HG02840 (cell line): Measurements from ENCODE around the gene CDH4.

Source experiments
- ATAC-seq: cut with Tn5 transposase; IDR thresholded peaks from one replicate; pipeline ENCODE4 v1.9.1; 2021; ENCODE audit warnings: mild to moderate bottlenecking, moderate library complexity, moderate number of reproducible peaks; ENCODE audit not compliant: unreplicated experiment, low FRiP score

Gene CDH4

DNA sequence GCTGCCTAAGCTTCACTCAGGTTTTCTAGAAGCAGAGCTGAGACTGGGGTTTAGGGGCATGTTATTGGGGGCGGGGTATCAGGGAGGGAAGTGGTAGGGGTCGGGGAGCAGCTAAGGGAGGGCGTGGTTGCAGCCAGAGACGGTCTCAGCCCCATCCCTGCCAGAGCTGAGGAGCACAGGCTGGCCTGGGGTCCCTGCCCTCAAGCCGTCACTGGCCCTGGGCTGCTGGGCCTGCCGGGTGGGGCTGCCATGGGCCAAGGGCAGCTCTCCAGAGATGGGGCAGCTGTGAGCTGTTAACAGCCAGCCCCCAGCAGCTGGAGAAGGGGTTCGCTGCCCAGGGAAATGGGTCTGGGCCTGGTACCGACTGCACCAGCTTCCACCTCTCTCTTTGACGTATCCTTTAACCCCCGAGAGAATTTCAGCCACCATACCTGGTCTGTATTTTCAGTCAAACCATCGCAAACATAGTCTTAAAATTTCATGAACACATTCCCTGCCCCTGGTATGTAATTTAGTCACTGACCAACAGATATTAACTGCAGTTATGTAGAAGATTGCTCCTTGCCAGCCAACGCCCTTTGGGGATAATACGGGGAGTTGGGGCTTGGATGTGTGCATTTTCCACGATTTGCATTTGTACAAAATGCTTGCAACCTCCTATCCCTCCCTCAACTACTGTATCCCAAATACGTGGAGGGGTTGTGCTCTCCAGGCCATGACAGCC lies 560.2 kb downstream of the CDH4 start:
- no peak for ATAC-seq

DNA sequence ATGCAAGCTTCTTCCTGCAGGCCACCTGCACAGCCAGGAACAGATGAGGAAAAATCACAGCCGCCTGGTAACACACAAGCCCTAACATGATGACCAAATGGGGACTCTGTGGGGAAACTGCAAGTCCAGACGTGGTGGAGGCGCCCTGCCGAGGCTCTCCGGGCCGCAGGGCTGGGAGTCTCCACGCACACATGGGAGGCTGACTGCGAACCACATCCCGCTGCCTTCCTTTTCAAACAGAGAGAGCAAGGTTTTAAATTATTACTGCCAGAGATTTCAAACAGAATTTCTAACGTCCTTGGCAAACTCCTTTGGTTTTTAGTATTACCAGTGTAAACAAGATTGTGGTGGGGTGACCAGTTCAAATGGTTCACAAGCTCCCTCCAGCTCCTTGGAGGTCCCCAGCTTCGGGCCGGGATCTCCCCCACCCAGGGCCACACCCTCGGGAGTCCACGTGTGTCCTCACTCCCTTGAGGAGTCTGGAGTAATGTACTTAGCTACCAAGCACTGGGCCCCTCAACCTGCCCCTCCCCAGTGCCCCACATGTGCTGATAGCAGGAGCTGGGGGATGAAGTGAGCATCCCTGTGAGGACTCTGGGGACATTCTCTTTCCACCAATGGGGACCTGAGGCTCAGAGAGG lies 560.9 kb downstream of the CDH4 start:
- no peak for ATAC-seq

DNA sequence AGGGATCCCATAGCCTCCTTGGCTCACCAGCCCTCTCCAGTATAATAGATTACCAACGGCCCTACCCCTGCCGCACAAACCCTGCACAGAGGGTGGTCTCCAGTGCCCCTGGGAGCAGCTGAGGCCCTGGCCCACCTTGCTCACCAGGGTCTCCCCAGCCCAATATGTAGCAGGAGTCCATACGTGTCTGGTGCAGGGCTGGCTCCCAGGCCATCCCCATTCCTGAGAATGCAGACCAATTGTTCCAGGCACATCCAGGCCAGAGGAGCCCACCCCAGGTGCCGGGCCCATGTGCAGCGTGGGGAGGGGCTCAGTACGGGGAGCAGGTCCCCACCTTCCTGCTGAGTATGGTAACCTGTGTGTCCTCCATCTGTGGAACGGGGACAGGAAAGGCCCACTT lies 561.7 kb downstream of the CDH4 start:
- no peak for ATAC-seq

DNA sequence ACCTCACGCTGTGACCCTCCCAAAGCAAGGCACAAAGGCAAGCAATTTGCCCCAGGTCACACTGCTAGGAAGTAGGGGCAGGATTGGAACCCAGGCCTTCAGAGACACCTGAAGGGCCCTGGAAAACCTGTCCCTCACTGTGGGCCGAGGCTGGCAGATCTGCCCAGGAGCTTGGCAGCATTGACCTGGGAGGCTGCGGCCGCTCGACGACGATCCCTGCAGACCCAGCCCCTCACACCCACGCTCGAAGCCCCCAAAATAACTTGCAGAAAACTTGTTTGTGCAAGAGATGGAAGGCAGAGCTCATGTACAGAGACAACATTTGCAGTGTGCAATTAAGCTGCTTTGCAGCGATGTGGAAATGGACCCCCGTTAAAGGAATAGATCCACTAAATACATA lies 562.2 kb downstream of the CDH4 start:
- no peak for ATAC-seq

DNA sequence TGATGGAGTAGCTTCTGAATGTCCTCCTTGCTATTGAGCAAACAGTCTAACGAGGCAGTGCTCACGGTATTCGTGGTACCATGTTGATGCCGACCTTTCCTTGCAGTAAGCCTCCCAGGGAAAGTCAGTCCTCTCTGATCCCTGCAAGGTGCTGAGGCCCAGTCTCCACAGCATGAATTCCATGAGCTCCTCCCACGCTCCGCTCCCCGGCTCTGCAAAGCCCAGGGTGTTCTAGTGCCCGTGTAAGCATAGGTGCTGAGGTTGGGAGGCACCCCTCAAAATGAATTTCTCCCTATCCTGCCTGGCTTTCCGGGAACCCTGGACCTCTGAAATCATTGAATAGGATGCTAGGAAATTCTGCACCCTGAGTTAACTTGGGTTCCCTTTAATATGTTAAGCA lies 562.7 kb downstream of the CDH4 start:
- no peak for ATAC-seq

DNA sequence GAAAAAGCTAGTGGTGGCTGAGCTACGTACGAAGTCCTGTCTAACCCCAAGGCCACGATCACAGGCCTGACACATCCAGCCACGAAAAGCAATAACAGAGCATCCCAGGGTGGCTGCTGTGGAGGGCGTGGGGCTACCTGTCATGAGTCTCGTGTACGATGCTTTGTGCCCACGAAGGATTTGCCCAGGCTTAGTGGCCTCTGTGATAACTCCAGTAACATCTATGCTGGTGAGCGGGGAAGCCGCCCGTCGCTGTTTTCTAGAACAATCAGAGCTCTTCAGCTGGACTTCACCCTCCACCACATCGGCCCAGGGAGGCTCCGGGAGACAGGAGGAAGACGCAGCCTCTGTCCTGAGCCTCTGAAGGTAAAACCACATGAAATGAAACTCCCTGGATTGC lies 563.1 kb downstream of the CDH4 start:
- no peak for ATAC-seq

DNA sequence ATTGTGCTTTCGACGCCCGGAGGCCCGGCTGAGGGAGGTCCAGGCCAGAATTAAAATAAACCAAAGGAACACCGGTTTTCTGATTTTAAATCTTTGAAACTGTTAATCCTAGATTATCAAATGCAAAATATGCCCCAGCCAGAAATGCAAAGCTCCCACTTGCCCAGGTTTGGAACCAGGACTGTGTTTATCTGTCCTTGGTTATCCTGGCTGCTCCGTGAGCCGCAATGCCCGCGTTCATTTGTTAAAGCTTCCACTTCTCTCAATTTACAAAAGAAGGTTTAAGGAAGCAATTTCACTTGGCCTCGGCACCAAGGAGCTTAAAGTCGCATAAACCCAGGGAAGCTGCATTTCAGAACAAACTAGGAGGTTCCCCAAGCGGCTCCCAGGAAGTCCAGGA lies 563.6 kb downstream of the CDH4 start:
- ATAC-seq: no peak

DNA sequence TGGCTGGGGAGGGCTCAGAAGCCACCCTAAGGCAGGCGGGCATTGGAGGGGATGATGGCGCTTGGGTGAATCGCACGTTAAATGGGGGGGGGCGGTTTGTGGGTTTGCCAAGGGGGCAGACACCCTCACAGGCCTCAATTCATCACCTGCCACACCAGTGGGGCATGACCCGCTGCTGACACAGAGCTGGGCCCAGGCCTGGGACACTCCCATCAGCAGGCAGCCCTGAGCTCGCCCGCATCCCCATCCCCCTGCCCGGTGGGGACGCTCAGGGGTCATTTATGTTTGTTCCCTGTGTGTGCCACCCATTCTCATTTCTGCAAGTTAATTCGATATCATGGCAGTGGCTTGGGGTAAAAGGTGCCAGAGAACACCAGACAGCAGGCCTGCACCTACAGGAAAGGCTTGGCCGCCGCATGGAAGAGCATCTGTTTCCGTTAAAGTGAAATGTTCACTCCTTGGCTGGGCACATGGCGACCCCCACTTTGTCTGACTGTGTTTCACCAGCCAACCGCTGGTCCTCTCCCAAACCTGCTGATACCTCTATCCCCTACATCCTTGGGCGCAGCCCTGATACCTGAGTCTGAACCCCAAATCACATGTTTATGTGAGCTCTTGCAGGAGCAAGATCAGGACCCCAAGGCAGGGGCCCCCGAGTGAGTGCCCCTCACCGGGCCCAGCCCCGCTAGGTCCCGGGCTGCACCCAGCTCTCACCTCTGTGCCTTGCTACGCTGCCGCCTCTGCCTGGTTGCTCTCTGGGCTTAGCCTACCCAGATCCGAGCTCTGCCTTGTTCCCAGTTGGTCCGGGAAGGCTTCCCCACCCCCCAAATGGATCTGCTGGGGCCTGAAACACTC lies 564.8 kb downstream of the CDH4 start:
- no peak for ATAC-seq

DNA sequence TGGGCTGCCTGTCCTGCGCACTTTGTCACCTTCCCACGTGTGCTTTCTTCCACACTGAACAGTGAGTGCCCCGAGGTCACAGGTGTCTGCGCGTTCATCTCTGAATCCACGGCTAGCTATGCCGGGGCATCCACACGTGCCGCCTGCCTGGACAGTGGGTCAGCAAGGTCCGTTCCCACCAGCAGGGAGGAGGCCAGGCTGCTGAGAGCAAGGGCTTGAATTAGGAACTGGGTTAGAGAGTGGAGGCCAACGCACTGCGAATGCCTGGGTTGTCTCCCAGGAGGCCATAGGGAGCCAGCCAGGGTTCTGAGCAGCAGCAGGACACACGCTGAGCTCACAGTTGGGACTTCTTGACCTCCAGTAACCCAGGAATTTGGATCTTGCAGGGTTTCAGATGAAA lies 565.5 kb downstream of the CDH4 start:
- ATAC-seq: no peak

DNA sequence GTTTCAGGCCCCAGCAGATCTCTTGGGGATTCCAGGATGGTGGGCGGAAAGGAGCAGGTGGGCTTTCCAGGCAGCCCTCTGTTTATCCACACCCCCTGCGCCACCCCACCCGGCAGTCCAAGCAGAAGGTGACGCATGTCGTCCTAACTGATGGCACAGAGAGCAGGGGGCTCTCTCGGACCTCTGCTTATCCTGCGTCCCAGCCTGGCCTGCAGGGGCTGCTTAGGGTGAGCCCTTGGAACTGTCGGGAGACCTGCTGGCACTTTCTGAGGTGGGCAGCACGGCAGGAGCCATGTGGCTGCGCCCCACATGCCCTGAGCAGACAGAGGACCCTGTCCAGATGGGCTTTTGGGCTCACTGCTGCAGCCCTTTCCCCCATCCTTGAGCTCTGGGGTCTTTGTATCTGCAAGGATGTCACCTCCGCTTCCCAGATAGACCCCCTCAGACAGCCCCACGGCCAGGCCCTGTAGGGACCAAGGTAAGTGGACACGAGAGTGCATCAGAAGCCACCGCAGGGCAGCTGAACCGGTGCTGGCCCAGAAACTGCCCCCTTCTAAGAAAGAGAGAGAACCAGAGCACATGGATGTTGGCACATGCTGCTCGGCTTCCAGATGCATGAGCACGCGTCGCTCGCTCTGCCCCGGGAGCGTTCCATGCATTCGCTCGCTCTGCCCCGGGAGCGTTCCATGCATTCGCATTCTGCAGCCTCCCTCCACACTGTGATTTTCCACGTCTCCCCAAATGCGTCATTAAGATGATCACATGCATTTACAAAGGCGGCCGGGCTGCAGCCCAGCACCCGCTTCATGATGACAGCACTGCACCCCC lies 566.9 kb downstream of the CDH4 start:
- ATAC-seq: no peak

DNA sequence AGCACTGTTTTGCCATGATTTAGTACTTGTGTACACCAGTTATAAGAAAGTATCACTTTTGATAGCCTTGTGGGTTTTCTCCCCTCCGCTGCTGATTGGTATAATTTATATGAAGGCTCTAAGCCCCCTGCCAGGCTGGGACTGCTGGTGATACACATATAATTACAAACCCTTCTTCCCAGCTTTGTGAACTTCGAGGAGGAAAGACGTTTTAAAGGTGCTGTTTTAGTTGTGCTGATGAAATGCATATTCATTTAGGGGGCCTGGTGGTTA lies 567.4 kb downstream of the CDH4 start:
- ATAC-seq: no peak

DNA sequence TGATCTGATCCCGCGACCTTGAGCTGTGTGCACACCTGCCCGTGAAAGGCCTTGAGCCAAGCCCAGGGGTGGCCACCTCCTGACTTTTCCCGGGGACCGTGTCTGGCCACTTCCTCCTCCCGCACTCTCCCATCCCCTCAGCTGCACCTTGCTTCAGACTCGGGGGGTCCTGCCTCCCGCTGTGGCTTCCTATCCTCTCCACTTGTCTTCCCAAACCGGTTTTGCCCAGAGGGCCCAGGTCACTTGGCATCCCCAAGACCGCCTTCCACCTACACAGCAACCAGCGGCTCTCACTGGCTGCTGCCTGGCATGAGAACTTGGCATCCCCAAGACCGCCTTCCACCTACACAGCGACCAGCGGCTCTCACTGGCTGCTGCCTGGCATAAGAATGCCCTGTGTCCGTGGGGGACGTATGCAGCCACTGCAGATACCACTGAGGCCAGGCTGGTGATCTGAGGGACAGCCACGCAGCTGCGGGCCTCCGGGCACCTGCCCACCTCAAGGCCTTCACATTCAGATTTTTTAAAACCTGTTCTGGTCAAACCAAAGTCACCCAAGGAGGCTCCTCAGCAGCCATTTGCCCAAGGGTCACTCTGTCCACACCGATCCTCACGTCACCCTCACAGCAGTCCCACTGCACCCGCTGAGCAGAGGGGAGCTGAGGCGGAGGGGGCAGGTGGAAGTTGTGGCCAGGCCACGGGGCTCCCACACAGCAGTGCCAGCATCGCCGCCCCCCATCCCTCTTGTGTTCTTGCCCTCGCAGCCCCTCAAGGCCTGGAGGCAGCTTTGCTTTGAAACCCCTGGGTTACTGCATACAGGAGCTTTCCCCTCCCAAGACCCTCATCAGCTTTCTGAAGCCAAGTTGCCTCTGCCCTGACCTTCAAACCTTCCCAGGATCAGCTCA lies 568.1 kb downstream of the CDH4 start:
- ATAC-seq: no peak

DNA sequence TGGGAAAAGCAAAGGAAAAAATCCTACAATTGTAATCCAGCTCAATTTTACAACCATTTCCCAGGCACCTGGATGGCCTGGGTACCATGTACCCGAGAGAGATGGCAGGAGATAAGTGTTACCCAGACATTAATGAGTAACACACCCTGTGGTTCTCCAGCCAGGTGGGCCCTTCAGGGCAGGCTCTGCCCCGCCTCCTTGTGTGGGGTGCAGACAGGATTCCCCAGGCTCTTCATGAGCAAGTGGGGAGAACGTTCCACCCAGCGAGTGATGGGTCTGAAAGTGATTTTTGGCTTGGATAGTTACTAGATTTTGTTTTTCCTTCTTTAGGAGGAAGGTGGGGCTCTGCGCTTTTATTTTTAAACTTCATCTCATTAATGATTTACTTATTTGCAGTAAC lies 569.7 kb downstream of the CDH4 start:
- ATAC-seq: no peak

DNA sequence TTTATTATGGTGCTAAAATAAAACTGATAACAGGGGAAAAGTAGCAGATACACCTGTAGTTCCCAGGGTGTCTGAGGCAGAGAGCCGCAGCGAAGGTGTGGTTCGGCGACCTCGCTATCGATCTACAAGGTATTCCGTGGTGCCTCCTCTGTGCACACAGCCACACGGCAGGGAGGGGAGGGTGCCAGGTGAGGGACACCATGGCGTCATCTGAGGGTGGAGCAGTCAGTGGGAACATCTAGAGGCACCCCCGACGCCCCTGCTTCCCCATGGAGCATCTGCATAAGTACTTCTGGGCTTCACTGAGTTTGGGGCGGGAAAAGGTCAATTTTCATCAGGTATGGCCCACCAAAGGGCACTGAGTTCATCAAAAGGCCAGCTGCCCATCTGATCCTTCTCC lies 570.3 kb downstream of the CDH4 start:
- ATAC-seq: no peak

DNA sequence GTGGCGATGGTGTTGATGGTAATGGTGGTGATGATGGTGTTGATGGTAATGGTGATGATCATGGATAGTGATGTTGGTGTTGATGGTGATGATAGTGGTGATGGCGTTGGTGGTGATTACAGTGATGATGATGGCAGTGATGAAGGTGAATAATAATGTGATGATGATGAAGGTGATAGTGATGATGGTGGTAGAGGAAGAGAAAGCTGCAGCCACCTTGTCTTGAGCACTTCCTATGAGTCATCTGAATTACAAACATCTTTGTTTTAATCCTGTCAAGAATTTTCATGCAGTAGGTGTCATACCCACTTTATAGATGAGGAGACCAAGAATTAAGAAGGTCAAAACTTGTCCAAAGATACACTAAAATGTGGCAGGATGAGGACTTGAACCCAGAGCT lies 571.2 kb downstream of the CDH4 start:
- ATAC-seq: no peak

DNA sequence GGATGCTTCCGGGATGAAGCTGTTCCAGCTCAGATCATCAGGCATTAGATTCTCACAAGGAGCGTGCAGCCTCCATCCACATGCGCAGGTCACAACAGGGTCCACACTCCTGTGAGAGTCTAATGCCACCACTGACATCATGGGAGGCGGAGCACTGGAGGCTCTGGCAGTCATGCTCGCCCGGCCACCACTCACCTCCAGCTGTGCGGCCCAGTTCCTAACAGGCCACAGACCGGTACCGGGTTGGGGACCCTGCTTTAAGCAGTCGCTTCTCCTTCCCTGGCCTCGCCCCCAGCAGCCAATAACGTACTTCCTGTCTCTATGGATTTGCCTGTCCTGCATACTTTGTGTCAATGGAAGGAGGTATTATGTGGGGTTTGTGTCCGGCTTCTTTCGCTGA lies 576.8 kb downstream of the CDH4 start:
- no peak for ATAC-seq

DNA sequence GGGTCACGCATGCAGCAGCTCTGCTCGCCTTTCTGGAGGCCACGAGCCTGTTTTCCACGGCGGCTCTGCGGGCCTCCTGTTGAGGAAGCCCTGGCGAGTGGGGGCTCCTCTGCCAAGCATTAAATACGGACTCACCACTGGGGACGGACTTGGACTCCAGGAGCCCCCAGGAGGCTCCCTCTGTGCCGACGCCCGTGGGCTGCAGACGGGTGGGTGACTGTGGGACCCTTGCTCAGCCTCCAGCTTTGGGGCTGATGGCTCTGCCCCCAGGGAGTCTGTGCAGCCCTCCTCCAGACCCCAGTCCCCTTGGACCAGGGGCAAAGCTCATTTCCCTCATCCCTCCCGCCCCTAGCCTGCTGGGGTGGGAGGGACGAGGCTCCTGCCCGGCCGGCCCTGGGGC lies 577.5 kb downstream of the CDH4 start:
- ATAC-seq: no peak

DNA sequence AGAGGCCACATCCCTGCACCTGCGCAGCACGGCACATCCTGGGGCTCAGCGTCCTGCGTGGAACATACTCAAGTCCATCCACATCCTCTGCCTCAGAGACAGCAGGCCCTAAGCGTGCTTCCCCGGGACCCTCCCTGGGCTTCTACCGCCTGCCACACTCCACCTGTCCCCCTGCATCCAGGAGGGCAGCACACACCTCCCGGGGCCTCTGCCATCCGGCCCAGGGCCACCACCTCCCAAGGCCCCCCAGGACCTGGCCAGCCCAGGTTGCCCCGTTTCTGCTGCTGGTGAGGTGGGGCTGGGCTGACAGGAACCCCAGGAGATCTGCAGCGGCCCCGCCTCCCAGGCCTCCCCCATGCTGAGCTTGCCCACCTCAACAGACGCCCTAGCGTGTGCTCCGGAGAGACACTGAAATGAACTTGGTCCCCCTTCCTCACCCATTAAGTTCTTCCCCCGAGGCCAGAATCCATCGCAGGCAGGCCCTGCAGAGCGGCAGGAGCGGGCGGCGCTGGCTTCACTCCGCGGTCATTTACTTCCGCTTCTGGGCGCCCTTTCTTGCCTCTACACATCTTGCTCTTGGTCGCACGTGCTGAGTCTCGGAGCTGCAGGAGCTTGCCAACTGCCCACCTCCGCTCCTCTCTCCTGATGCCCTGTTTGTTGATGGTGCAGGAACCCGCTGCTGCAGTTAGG lies 578.3 kb downstream of the CDH4 start:
- ATAC-seq: no peak

DNA sequence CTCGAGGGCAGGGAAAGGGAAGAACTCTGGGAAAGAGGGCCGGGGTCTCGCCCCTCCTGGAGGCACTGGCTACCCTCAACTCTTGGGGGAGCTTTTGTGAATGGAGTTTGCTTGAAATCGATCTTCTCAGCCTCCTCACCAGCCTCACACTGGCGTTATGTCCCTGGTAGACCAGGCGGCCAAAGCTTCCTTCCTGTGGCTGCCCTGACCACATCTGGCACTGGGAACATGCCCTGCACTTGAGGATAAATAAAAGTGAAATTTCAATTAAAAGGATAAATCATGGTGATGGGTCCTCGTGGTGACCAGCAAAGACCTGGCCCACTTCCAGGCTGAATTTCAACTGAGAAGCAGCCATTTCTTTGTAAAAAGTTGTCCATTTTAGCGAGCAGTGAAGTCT lies 578.9 kb downstream of the CDH4 start:
- no peak for ATAC-seq
